ENCODE data around the gene NCAM1.

GRCh38 chr11:113242767-113243397 is 281.7 kb downstream of the NCAM1 start:
- no peak for TF ChIP-seq POLR2A (IDR thresholded peaks at IDR 0.05)
- TF ChIP-seq CTCF (IDR thresholded peaks at IDR 0.05), result no peak
